ENCODE results near the gene MGAT2.

DNA sequence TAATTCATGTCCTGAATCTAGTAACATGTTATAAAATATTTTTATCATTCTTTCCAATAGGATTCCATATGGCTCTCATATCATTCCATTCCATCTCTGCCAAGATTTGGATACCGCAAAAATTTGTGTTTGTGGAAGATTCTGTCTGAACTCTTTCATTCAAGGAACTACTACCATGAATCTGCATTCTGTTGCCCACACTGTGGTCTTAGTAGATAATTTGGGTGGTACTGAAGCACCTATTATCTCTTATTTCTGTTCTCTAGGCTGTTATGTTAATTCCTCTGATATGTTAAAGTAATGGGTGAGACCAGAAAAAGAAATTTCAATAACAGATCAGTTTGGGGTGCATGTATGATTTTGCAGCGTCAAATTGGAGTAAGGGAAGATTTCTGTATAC is 6.4 kb upstream of the MGAT2 start:
- TF ChIP-seq CTCF (conservative IDR thresholded peaks at IDR 0.05) = no peak
- no peak for TF ChIP-seq ZFX (IDR thresholded peaks at IDR 0.05)
